PC-3 (cell line): ENCODE data around the gene KAZN. TPM values are rescaled to one million over a fixed set of nuclear protein-coding genes. Genes with fewer than 3 reads are reported as not detected.

Experiments
- ATAC-seq: fragments of 200-7000 bp; cut with Tn5 transposase; 2 replicates; pipeline ENCODE4 v1.9.1; 2020; ENCODE audit warnings: mild to moderate bottlenecking, moderate library complexity
- BruUV-seq: library from RNA; stranded (reverse); fragments of 400-500 nt; replicated peaks from 2 replicates; lab custom pipeline; 2021; lab: Mats Ljungman, UMichigan
- CTCF ChIA-PET: fragments of 300-600 bp; sonication (Branson Sonifier 250); formaldehyde crosslinking; loops from one replicate; lab custom pipeline; 2022; ENCODE audit warnings: antibody characterized with exemption; lab: Charles Lee
- POLR2A ChIA-PET: fragments of 300-600 bp; sonication (Branson Sonifier 250); formaldehyde crosslinking; loops from one replicate; lab custom pipeline; 2022; ENCODE audit warnings: antibody characterized with exemption; ENCODE audit not compliant: unreplicated experiment; lab: Charles Lee
- DNase-seq: peaks from one replicate; pipeline ENCODE4 v3.0.0-alpha.2; 2015
- H2AFZ ChIP-seq: fragments of 300-600 bp; sonication (generic); 2 replicates; pipeline ENCODE4 v1.6.0; 2016; ENCODE audit warnings: antibody characterized with exemption, low read length
- H3F3A ChIP-seq: fragments of 300-600 bp; sonication (generic); one replicate; pipeline ENCODE4 v1.6.0; 2017; ENCODE audit warnings: antibody characterized with exemption, low read length, control low read depth, mild to moderate bottlenecking; ENCODE audit not compliant: unreplicated experiment
- H3K27ac ChIP-seq: fragments of 300-600 bp; sonication (generic); 2 replicates; pipeline ENCODE4 v1.5.1; 2016; ENCODE audit warnings: mild to moderate bottlenecking, low read length
- H3K27me3 ChIP-seq: fragments of 300-600 bp; sonication (generic); 2 replicates; pipeline ENCODE4 v1.6.1; 2016; ENCODE audit warnings: low read length, mixed read lengths
- H3K36me3 ChIP-seq: fragments of 300-600 bp; sonication (generic); 2 replicates; pipeline ENCODE4 v1.6.1; 2016; ENCODE audit warnings: low read depth, mixed run types, low read length, mixed read lengths
- H3K4me1 ChIP-seq: fragments of 300-600 bp; sonication (generic); 2 replicates; pipeline ENCODE4 v1.5.1; 2016; ENCODE audit warnings: low read length; ENCODE audit not compliant: insufficient read depth
- H3K4me2 ChIP-seq: fragments of 300-600 bp; sonication (generic); 2 replicates; pipeline ENCODE4 v1.6.0; 2016; ENCODE audit warnings: low read length
- H3K4me3 ChIP-seq: fragments of 300-600 bp; sonication (generic); 2 replicates; pipeline ENCODE4 v1.5.1; 2016; ENCODE audit warnings: mild to moderate bottlenecking, low read length, mixed read lengths
- H3K79me2 ChIP-seq: fragments of 300-600 bp; sonication (generic); 2 replicates; pipeline ENCODE4 v1.6.1; 2017; ENCODE audit warnings: low read length, mixed read lengths
- H3K9ac ChIP-seq: fragments of 300-600 bp; sonication (generic); 2 replicates; pipeline ENCODE4 v1.6.0; 2016; ENCODE audit warnings: mild to moderate bottlenecking, low read length
- H3K9me2 ChIP-seq: fragments of 300-600 bp; sonication (generic); replicated peaks from 2 replicates; pipeline ENCODE4 v1.6.1; 2016; ENCODE audit warnings: mixed run types, low read length, mixed read lengths
- H3K9me3 ChIP-seq: fragments of 300-600 bp; sonication (generic); 2 replicates; pipeline ENCODE4 v1.6.1; 2016; ENCODE audit warnings: low read length, mixed read lengths
- H4K20me1 ChIP-seq: fragments of 300-600 bp; sonication (generic); 2 replicates; pipeline ENCODE4 v1.6.1; 2016; ENCODE audit warnings: low read length, mixed read lengths
- CTCF ChIP-seq: fragments of 300-600 bp; sonication (generic); conservative IDR thresholded peaks from 2 replicates; pipeline ENCODE4 v1.5.1; 2017; ENCODE audit warnings: antibody characterized with exemption, low read depth, mild to moderate bottlenecking, low read length
- EZH2 ChIP-seq: fragments of 300-600 bp; sonication (generic); IDR thresholded peaks from one replicate; pipeline ENCODE4 v1.6.1; 2017; ENCODE audit warnings: antibody characterized with exemption, mild to moderate bottlenecking, low read length; ENCODE audit not compliant: unreplicated experiment
- EZH2phosphoT487 ChIP-seq: fragments of 300-600 bp; sonication (generic); IDR thresholded peaks from 2 replicates; pipeline ENCODE4 v1.6.1; 2018; ENCODE audit warnings: mild to moderate bottlenecking, antibody characterized with exemption, low read length, borderline replicate concordance
- intact Hi-C: fragments of 100-400 bp; cut with micrococcal nuclease; formaldehyde crosslinking; loops from 2 replicates; pipeline ENCODE4 v1.9.0; 2023
- total RNA-seq: library from RNA; depleted of rRNA; stranded (reverse); fragments of >200 nt; gene quantifications from 2 replicates; pipeline ENCODE4 v1.2.3, GENCODE V29; 2014

The KAZN gene
- total RNA-seq, 1 experiment from 2014 or later: 2.0 TPM

GRCh38 chr1:14845851-14846250 is 247.4 kb downstream of the KAZN start:
- no peak for DNase-seq
- no peaks in the 10 kb centered on the region for H3K36me3 ChIP-seq
- CTCF ChIA-PET: no interaction called here
- no peak for TF ChIP-seq EZH2phosphoT487
- no peak for TF ChIP-seq EZH2
- TF ChIP-seq CTCF: no peak
- no peak overlapping the region for H3K4me3 ChIP-seq
- H3K4me1 ChIP-seq: peaks cover 5% of the 10 kb centered on the region; the same call in 1 of the 2 replicates
- no TSS peak for BruUV-seq
- no peaks in the 10 kb centered on the region for H3F3A ChIP-seq
- H3K9ac ChIP-seq: no peak overlapping the region
- no peaks in the 10 kb centered on the region for H3K79me2 ChIP-seq
- no peaks in the 10 kb centered on the region for H3K27me3 ChIP-seq
- H3K27ac ChIP-seq: no peak overlapping the region
- H4K20me1 ChIP-seq: no peaks in the 10 kb centered on the region
- no peak overlapping the region for H3K4me2 ChIP-seq
- POLR2A ChIA-PET: no interaction called here
- no peak for ATAC-seq
- intact Hi-C loops: no loop called here
- H2AFZ ChIP-seq: no peak overlapping the region
- no peaks in the 10 kb centered on the region for H3K9me2 ChIP-seq
- H3K9me3 ChIP-seq: 0 out of 2 replicates have a peak, but pooled peaks cover 9% of the 10 kb centered on the region

GRCh38 chr1:14846688-14847087 is 248.2 kb downstream of the KAZN start:
- Histone ChIP-seq H3K9me2 (no peaks in the 10 kb centered on the region), H3K9ac (no peak overlapping the region), H3K79me2 (no peaks in the 10 kb centered on the region), H3K4me2 (no peak overlapping the region), H3F3A (no peaks in the 10 kb centered on the region), H3K36me3 (no peaks in the 10 kb centered on the region), H4K20me1 (no peaks in the 10 kb centered on the region), H3K27ac (no peak overlapping the region), H3K27me3 (no peaks in the 10 kb centered on the region), H3K4me3 (no peak overlapping the region), H3K9me3 (0 out of 2 replicates have a peak, but pooled peaks cover 7% of the 10 kb centered on the region), H2AFZ (no peak overlapping the region), H3K4me1 (peaks cover 5% of the 10 kb centered on the region; the same call in 1 of the 2 replicates)
- intact Hi-C loops: no loop called here
- no peak for ATAC-seq
- POLR2A ChIA-PET: no interaction called here
- DNase-seq: no peak
- CTCF ChIA-PET: no interaction called here
- TF ChIP-seq EZH2phosphoT487 (no peak), EZH2 (no peak), CTCF (no peak)
- BruUV-seq: no TSS peak

- intact Hi-C loops: no loop called here
- no peaks in the 10 kb centered on the region for H4K20me1 ChIP-seq
- no peak overlapping the region for H3K4me3 ChIP-seq
- DNase-seq (no peak), ATAC-seq (no peak)
- CTCF ChIA-PET: no interaction called here
- no peaks in the 10 kb centered on the region for H3K79me2 ChIP-seq
- H3K4me2 ChIP-seq: no peak overlapping the region
- peaks cover 5% of the 10 kb centered on the region; the same call in 1 of the 2 replicates for H3K4me1 ChIP-seq
- no peak overlapping the region for H2AFZ ChIP-seq
- no peak overlapping the region for H3K9ac ChIP-seq
- no peaks in the 10 kb centered on the region for H3K27me3 ChIP-seq
- TF ChIP-seq EZH2phosphoT487: no peak
- TF ChIP-seq CTCF: no peak
- no peak for TF ChIP-seq EZH2
- H3F3A ChIP-seq: no peaks in the 10 kb centered on the region
- no peak overlapping the region for H3K27ac ChIP-seq
- BruUV-seq: no TSS peak
- no peaks in the 10 kb centered on the region for H3K9me3 ChIP-seq
- no peaks in the 10 kb centered on the region for H3K9me2 ChIP-seq
- POLR2A ChIA-PET: no interaction called here
- no peaks in the 10 kb centered on the region for H3K36me3 ChIP-seq
These were observed 249.7 kb downstream of the KAZN start for GRCh38 chr1:14848203-14848602.
